Neutrophil (primary cell): ENCODE measurements around the gene CDT1.

Experiments
- H3K27ac ChIP-seq: fragments of 200-600 bp; sonication (generic); 2 replicates; pipeline ENCODE4 v1.5.1; 2016; ENCODE audit warnings: mild to moderate bottlenecking, moderate library complexity
- H3K27me3 ChIP-seq: fragments of 200-600 bp; sonication (generic); 2 replicates; pipeline ENCODE4 v1.6.0; 2016; ENCODE audit warnings: mild to moderate bottlenecking
- H3K36me3 ChIP-seq: fragments of 200-600 bp; sonication (generic); 2 replicates; pipeline ENCODE4 v1.5.1; 2017
- H3K4me1 ChIP-seq, 2 experiments: fragments of 200-600 bp in 1 of 2; sonication (generic) in 1 of 2; 1 replicate in 1 of 2; 2 replicates in 1 of 2; pipeline versions ENCODE4 v1.5.1 to v1.6.1; 2013 to 2016; ENCODE audit warnings: low read depth in 1 of 2, low read length in 1 of 2, mild to moderate bottlenecking in 1 of 2, moderate library complexity in 1 of 2; ENCODE audit not compliant: control insufficient read depth in 1 of 2, insufficient read depth in 1 of 2
- H3K4me3 ChIP-seq, 2 experiments: fragments of 200-600 bp in 1 of 2; sonication (generic) in 1 of 2; 1 replicate in 1 of 2; 2 replicates in 1 of 2; pipeline ENCODE4 v1.5.1; 2013 to 2016; ENCODE audit warnings: low read depth in 1 of 2, low read length in 1 of 2, mild to moderate bottlenecking in 1 of 2, moderate library complexity in 1 of 2
- H3K9me3 ChIP-seq: fragments of 200-600 bp; sonication (generic); 2 replicates; pipeline ENCODE4 v1.5.1; 2016
- TF ChIP-seq, protein P1 (sequence below): fragments of 200-600 bp; sonication (generic); IDR thresholded peaks from 2 replicates; pipeline ENCODE4 v1.5.1; 2016; ENCODE audit warnings: antibody characterized with exemption

CDT1 gene

DNA sequence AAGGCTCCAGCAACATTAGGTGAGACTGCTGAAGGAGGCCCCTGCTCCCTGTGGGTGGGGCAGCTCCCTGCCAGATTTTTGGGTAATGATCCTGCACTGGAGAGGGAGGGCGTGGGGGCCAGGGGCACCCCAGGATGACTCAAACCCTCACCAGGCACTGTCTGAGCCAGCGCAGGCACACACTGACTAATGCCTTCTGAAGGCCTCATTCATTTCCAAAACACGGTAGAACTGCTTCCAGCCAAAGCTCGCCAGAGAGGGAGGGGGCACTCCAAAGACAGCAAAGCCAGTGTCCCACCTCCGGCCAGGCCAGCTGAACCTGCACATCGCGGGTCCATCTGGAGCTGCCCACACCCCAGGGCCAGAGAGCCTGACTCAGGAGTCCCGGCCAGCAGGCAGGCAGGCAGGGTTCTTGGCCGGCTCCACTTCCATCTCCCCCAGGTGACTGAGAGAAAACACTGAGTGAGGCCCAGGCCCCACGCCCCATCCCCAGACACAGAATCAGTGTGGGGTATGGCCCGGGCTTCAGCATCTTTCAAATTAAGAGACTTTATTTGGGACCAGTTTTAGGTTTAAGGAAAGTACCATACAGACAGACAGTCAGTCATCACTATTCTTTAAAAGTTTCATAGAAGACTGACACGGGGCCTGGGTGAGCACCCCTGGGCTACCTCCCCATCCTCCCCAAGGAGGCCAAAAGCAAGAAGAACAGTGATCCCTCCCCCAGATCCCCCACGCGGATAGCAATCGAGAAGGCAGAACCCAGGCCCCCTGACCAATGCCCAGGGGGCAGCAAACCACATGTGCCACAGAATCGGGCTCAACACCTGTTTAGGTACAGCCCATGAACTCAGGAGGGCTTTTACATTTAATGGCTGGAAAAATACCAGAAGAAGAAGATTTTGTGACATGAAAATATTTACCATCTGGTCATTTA is 20.9 kb upstream of the CDT1 start:
- H3K27ac ChIP-seq = peak overlapping the region; percentile 5
- H3K36me3 ChIP-seq = no peaks in the 10 kb centered on the region
- H3K27me3 ChIP-seq = peaks cover 14% of the 10 kb centered on the region
- TF ChIP-seq, protein P1, sequence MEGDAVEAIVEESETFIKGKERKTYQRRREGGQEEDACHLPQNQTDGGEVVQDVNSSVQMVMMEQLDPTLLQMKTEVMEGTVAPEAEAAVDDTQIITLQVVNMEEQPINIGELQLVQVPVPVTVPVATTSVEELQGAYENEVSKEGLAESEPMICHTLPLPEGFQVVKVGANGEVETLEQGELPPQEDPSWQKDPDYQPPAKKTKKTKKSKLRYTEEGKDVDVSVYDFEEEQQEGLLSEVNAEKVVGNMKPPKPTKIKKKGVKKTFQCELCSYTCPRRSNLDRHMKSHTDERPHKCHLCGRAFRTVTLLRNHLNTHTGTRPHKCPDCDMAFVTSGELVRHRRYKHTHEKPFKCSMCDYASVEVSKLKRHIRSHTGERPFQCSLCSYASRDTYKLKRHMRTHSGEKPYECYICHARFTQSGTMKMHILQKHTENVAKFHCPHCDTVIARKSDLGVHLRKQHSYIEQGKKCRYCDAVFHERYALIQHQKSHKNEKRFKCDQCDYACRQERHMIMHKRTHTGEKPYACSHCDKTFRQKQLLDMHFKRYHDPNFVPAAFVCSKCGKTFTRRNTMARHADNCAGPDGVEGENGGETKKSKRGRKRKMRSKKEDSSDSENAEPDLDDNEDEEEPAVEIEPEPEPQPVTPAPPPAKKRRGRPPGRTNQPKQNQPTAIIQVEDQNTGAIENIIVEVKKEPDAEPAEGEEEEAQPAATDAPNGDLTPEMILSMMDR = no peak
- no peaks in the 10 kb centered on the region for H3K9me3 ChIP-seq
- H3K4me1 ChIP-seq = peaks cover 43 to 46% of the 10 kb centered on the region in 2 experiments
- no peak overlapping the region for H3K4me3 ChIP-seq

DNA sequence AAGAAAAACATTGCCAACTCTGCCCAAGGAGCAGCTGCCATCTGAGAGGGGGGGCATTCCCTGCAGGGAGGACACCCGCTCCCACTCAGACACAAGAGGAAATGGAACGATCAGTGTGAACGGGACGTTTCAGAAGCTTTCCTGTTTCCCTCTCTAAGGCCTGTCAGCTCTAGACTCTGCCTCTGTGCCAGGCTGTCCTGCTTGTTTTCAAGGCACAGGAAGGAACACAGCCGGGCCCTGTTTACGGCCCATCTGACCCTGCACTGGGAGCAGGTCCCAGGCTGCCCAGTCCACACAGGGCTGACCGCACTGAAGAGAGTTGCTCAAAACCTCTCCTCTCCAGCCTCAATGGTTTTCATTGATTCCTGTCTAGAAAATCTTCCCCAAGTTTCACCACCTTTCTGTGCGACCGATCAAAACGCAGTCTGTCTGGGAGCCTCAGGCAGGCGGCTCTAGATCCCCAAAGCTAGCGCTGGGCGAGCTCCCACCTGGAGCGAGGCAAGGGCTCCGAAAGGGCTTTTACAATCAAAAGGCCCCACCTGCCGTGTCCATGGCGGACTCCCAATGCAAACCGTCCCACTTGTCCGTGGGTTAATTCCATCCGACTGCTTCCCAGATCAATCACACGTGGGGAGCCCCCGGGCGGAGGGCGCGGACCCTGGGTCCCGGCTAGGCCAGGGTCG is 20.1 kb upstream of the CDT1 start:
- Histone ChIP-seq H3K4me1 (peaks cover 43 to 46% of the 10 kb centered on the region in 2 experiments), H3K4me3 (peak overlapping the region; percentile 69 to 74), H3K27me3 (peaks cover 14% of the 10 kb centered on the region), H3K27ac (peak overlapping the region; percentile 5), H3K9me3 (no peaks in the 10 kb centered on the region), H3K36me3 (no peaks in the 10 kb centered on the region)
- TF ChIP-seq, protein P1 = no peak

DNA sequence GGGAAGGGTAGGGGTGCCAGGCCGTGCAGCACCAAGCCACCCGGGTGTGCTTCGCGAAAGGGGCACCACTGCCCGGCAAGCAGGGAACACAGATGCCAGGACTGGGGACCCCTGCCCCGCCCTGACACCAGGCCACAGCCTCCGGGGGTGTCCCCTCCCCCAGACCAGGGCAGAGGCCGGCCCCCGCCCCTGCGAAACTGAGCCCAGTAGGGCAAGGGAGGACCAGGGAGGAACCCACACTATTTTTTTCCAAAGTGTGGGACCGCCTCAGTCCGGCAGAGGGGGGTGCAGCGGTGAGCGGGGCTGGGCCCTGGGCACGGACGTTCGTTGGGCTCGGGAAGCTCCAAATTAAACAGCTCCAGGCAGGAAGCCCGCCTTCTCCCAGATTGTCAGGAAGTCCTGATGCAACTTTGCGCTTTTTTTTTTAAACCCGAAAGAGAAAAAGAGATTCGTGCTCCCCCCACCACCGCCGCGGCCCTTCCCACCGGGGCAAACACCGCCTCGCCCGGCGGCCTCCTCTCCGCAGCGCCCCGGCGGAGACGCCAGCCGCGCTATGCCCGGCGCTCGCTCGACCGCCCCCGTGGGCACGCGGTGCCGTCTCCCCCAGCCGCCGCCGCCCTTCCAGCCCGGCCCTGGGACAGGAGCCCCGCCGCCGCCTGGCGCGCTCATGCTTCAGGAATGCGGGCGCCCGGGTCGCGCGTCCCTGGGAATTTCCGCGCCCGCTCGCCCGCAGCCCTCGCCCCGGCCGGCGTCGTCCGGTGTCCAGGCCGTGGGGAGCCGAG is 19.3 kb upstream of the CDT1 start:
- Histone ChIP-seq H3K4me3 (peak overlapping the region; percentile 69 to 74), H3K4me1 (peaks cover 43 to 46% of the 10 kb centered on the region in 2 experiments), H3K9me3 (no peaks in the 10 kb centered on the region), H3K36me3 (no peaks in the 10 kb centered on the region), H3K27me3 (peaks cover 14% of the 10 kb centered on the region), H3K27ac (peak overlapping the region; percentile 62)
- TF ChIP-seq, protein P1 = peak; percentile 33

DNA sequence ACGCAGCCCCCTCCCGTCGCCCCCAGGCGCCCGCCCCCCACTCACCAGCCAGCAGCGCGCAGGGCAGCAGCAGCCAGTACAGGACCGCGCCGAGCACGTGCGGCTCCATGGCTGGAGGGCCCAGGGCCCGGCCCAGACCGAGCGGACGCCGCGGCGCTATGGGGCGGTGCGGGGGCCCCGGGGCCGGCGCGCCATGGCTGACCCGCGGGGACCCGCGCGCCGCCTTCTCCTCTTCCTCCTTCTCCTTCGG is 18.8 kb upstream of the CDT1 start:
- peak overlapping the region; percentile 62 for H3K27ac ChIP-seq
- no peaks in the 10 kb centered on the region for H3K9me3 ChIP-seq
- peaks cover 47 to 51% of the 10 kb centered on the region in 2 experiments for H3K4me1 ChIP-seq
- peaks cover 14% of the 10 kb centered on the region for H3K27me3 ChIP-seq
- TF ChIP-seq, protein P1 = no peak
- H3K4me3 ChIP-seq = peak overlapping the region; percentile 69 to 74
- no peaks in the 10 kb centered on the region for H3K36me3 ChIP-seq

DNA sequence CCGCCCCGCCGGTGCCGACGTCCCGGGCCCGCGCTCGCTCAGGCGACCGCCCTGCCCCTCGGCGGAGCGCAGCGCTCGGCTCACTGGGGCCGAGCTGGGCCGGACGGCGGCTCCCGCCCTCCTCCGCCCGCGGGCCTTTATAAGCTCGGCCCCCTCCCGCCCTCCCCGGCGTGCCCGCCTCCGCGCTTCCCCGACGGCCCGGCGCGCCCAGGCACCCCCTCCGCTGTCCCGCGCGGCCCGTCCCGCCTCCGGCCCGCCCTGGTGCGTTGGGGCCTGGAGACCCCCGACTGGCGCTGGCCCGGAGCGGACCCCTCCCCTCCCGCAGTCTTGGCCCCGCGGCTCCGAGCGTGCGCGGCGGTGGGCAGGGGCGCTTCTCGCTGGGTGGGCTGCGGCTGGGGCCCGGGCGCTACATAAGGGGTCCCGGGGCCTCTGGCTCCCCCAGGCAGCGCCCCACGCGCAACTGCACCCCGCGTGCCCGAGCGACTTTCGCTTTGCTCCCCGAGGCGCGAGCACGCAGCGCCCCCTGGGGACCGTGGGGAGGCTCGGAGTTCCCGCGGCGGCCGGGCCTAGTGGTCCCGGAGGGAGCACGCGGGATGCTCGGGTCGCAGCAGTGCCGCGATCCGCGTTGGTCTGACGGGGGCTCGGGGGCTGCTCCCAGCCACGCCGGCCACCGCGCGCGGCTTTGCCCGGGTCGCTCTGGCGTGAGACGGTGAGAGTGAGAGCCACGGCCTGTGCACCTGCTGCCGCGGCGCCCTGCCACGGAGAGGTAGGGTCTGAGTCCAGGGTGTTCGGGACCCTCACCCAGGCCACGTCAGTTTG is 18.3 kb upstream of the CDT1 start, which contains the start of gene PIEZO1:
Gene PIEZO1, minus strand, starts transcription at position 115 of the 819 bp plus-strand sequence. CDS start 256 bp downstream, outside the sequence.
- peaks cover 48 to 57% of the 10 kb centered on the region in 2 experiments for H3K4me1 ChIP-seq
- H3K9me3 ChIP-seq = no peaks in the 10 kb centered on the region
- peaks cover 14% of the 10 kb centered on the region for H3K27me3 ChIP-seq
- peak within 1 kb of the TSS; percentile 62 for H3K27ac ChIP-seq
- H3K4me3 ChIP-seq = peak within 1 kb of the TSS; percentile 69 to 74
- H3K36me3 ChIP-seq = no peaks in the 10 kb centered on the region
- TF ChIP-seq, protein P1 = peak; percentile 88
